Activated CD8-positive, alpha-beta memory T cell treated with anti-CD3 and anti-CD28 coated beads, Interleukin-2, amount 50 U/mL, for 1 hour (primary cell): ENCODE data around the gene PDE6D.
"Not testable (repeated sequence)": the region's sequence is repeated elsewhere in the genome, so short reads cannot be mapped to it uniquely, and the experiment has no call there.

Source experiments
- DNase-seq: peaks from one replicate; pipeline ENCODE4 v3.0.0-alpha.2; 2020; ENCODE audit errors: extremely low read depth

The PDE6D gene

GRCh38 chr2:231769170-231770136 lies 11.6 kb downstream of the PDE6D start:
- no peak for DNase-seq

- DNase-seq = no peak
These were observed 15.6 kb downstream of the PDE6D start for GRCh38 chr2:231765496-231765929.

GRCh38 chr2:231764760-231765159 lies 16.3 kb downstream of the PDE6D start:
- DNase-seq = no peak

- no peak for DNase-seq
These were observed 17.0 kb downstream of the PDE6D start for GRCh38 chr2:231764124-231764523.

- DNase-seq = no peak
These were observed 19.3 kb downstream of the PDE6D start for GRCh38 chr2:231761735-231762134.

GRCh38 chr2:231752061-231752460 lies 29.0 kb downstream of the PDE6D start:
- DNase-seq = no peak

GRCh38 chr2:231751042-231751815 lies 29.9 kb downstream of the PDE6D start:
- DNase-seq = no peak

GRCh38 chr2:231749016-231749415 lies 32.1 kb downstream of the PDE6D start:
- DNase-seq = not testable (repeated sequence)

GRCh38 chr2:231748153-231748896 lies 32.8 kb downstream of the PDE6D start:
- DNase-seq = not testable (repeated sequence)

- no peak for DNase-seq
These were observed 35.6 kb downstream of the PDE6D start for GRCh38 chr2:231745303-231746038.

GRCh38 chr2:231743376-231744116 lies 37.5 kb downstream of the PDE6D start:
- DNase-seq = no peak

GRCh38 chr2:231737761-231738160 lies 43.3 kb downstream of the PDE6D start:
- no peak for DNase-seq

- no peak for DNase-seq
These were observed 48.5 kb downstream of the PDE6D start for GRCh38 chr2:231732604-231733003.

- DNase-seq = no peak
These were observed 53.5 kb downstream of the PDE6D start for GRCh38 chr2:231727621-231728020.

- DNase-seq = no peak
These were observed 54.8 kb downstream of the PDE6D start for GRCh38 chr2:231726276-231726675.

- no peak for DNase-seq
These were observed 55.6 kb downstream of the PDE6D start for GRCh38 chr2:231725476-231725875.

GRCh38 chr2:231722721-231723307 lies 58.3 kb downstream of the PDE6D start:
- DNase-seq = no peak

- DNase-seq = no peak
These were observed 59.8 kb downstream of the PDE6D start for GRCh38 chr2:231720987-231721966.
